GM23338 (cell line): Measurements from ENCODE around the gene NOP10. TPM values are rescaled to one million over a fixed set of nuclear protein-coding genes. Genes with fewer than 3 reads are reported as not detected.

Experiments used
- ATAC-seq: fragments of 200-7000 bp; cut with Tn5 transposase; 3 replicates; pipeline ENCODE4 v1.9.1; 2020
- DNase-seq: peaks from one replicate; pipeline ENCODE4 v3.0.0-alpha.2; 2015; ENCODE audit warnings: low spot score
- H2AFZ ChIP-seq: fragments of 200-600 bp; sonication (generic); 2 replicates; pipeline ENCODE4 v1.8.0; 2016; ENCODE audit warnings: antibody characterized with exemption, mild to moderate bottlenecking, moderate library complexity
- H3F3A ChIP-seq: fragments of 200-600 bp; sonication (generic); replicated peaks from 2 replicates; pipeline ENCODE4 v1.8.0; 2017; ENCODE audit warnings: antibody characterized with exemption, mixed run types, low read depth
- H3K27ac ChIP-seq: fragments of 200-600 bp; sonication (generic); 2 replicates; pipeline ENCODE4 v1.6.1; 2016; ENCODE audit warnings: low read depth
- H3K27me3 ChIP-seq: fragments of 200-600 bp; sonication (generic); 2 replicates; pipeline ENCODE4 v1.8.0; 2016; ENCODE audit warnings: mild to moderate bottlenecking, mixed run types, moderate library complexity; ENCODE audit not compliant: insufficient read depth
- H3K36me3 ChIP-seq: fragments of 200-600 bp; sonication (generic); 2 replicates; pipeline ENCODE4 v1.8.0; 2016; ENCODE audit warnings: mild to moderate bottlenecking; ENCODE audit not compliant: insufficient read depth
- H3K4me1 ChIP-seq: fragments of 200-600 bp; sonication (generic); 2 replicates; pipeline ENCODE4 v1.8.0; 2016; ENCODE audit warnings: mild to moderate bottlenecking, moderate library complexity; ENCODE audit not compliant: insufficient read depth
- H3K4me2 ChIP-seq: fragments of 200-600 bp; sonication (generic); 2 replicates; pipeline ENCODE4 v1.7.1; 2017; ENCODE audit warnings: mixed run types
- H3K4me3 ChIP-seq: fragments of 200-600 bp; sonication (generic); 2 replicates; pipeline ENCODE4 v1.6.1; 2016; ENCODE audit warnings: mixed run types
- H3K79me2 ChIP-seq: fragments of 200-600 bp; sonication (generic); replicated peaks from 2 replicates; pipeline ENCODE4 v1.8.0; 2017; ENCODE audit warnings: mild to moderate bottlenecking; ENCODE audit not compliant: insufficient read depth
- H3K9me2 ChIP-seq: fragments of 200-600 bp; sonication (generic); 2 replicates; pipeline ENCODE4 v1.8.0; 2017; ENCODE audit not compliant: insufficient read depth
- H4K20me1 ChIP-seq: fragments of 200-600 bp; sonication (generic); replicated peaks from 2 replicates; pipeline ENCODE4 v1.8.0; 2017; ENCODE audit warnings: mild to moderate bottlenecking; ENCODE audit not compliant: insufficient read depth
- H3K27ac Mint-ChIP-seq: 2 replicates; pipeline ENCODE4 v1.8.0; 2020; ENCODE audit warnings: inconsistent platforms, mild to moderate bottlenecking, moderate library complexity, mixed read lengths
- H3K27me3 Mint-ChIP-seq: 3 replicates; pipeline ENCODE4 v1.8.0; 2022; ENCODE audit warnings: low read depth, mild to moderate bottlenecking, moderate library complexity, mixed read lengths, inconsistent platforms; ENCODE audit not compliant: insufficient read depth, poor library complexity
- H3K36me3 Mint-ChIP-seq: 3 replicates; pipeline ENCODE4 v1.8.0; 2021; ENCODE audit warnings: low read depth, mild to moderate bottlenecking, inconsistent platforms, moderate library complexity, mixed read lengths
- H3K4me1 Mint-ChIP-seq: 3 replicates; pipeline ENCODE4 v1.8.0; 2020; ENCODE audit warnings: mild to moderate bottlenecking, inconsistent platforms, mixed read lengths
- H3K4me3 Mint-ChIP-seq: 3 replicates; pipeline ENCODE4 v1.8.0; 2021; ENCODE audit warnings: moderate library complexity, mild to moderate bottlenecking, inconsistent platforms, mixed read lengths
- H3K9me3 Mint-ChIP-seq: 3 replicates; pipeline ENCODE4 v1.8.0; 2020; ENCODE audit warnings: moderate library complexity, mild to moderate bottlenecking, inconsistent platforms, mixed read lengths
- CREB1 ChIP-seq: fragments of 250-450 bp; sonication (Bioruptor Pico); IDR thresholded peaks from 2 replicates; pipeline ENCODE4 v1.5.0; 2020; ENCODE audit warnings: low read depth, mild to moderate bottlenecking, moderate library complexity
- ETS1 ChIP-seq: IDR thresholded peaks from 2 replicates; pipeline ENCODE4 v1.6.1; 2016; ENCODE audit warnings: antibody characterized with exemption
- EZH2phosphoT487 ChIP-seq: fragments of 200-600 bp; sonication (generic); IDR thresholded peaks from one replicate; pipeline ENCODE4 v1.8.1; 2018; ENCODE audit warnings: antibody characterized with exemption; ENCODE audit not compliant: unreplicated experiment
- JUNB ChIP-seq: IDR thresholded peaks from one replicate; pipeline ENCODE4 v1.6.1; 2016; ENCODE audit warnings: antibody characterized with exemption; ENCODE audit not compliant: unreplicated experiment
- NANOG ChIP-seq: IDR thresholded peaks from 2 replicates; pipeline ENCODE4 v1.6.1; 2016; ENCODE audit warnings: antibody characterized with exemption, borderline replicate concordance
- POLR2AphosphoS5 ChIP-seq: IDR thresholded peaks from 2 replicates; pipeline ENCODE4 v1.6.1; 2016; ENCODE audit warnings: antibody characterized with exemption, low read depth
- ZNF114 ChIP-seq: fragments of 250-450 bp; sonication (Bioruptor Pico); IDR thresholded peaks from 2 replicates; pipeline ENCODE4 v1.5.0; 2020; ENCODE audit warnings: mild to moderate bottlenecking, moderate library complexity
- polyA plus RNA-seq: library from polyadenylated mRNA; unstranded; fragments of >200 nt; fragmentation: Nextera tagmentation; extraction: Ambion mirVana; gene quantifications from 2 replicates; pipeline ENCODE4 v1.2.1, GENCODE V29; 2016
- total RNA-seq: library from RNA; depleted of rRNA; stranded (reverse); fragments of >200 nt; shearing (Covaris generic); gene quantifications from 2 replicates; pipeline ENCODE4 v1.2.3, GENCODE V29; 2014
- TF ChIP-seq, protein P1 (sequence below): fragments of 250-450 bp; sonication (Bioruptor Pico); IDR thresholded peaks from 2 replicates; pipeline ENCODE4 v1.5.0; 2020; ENCODE audit warnings: mild to moderate bottlenecking, moderate library complexity
- TF ChIP-seq, protein P2 (sequence below): IDR thresholded peaks from one replicate; pipeline ENCODE4 v1.6.1; 2018; ENCODE audit warnings: antibody characterized with exemption; ENCODE audit not compliant: unreplicated experiment

The NOP10 gene
- total and polyA plus RNA-seq, 2 experiments from 2014 or later = 417 to 718 TPM

DNA sequence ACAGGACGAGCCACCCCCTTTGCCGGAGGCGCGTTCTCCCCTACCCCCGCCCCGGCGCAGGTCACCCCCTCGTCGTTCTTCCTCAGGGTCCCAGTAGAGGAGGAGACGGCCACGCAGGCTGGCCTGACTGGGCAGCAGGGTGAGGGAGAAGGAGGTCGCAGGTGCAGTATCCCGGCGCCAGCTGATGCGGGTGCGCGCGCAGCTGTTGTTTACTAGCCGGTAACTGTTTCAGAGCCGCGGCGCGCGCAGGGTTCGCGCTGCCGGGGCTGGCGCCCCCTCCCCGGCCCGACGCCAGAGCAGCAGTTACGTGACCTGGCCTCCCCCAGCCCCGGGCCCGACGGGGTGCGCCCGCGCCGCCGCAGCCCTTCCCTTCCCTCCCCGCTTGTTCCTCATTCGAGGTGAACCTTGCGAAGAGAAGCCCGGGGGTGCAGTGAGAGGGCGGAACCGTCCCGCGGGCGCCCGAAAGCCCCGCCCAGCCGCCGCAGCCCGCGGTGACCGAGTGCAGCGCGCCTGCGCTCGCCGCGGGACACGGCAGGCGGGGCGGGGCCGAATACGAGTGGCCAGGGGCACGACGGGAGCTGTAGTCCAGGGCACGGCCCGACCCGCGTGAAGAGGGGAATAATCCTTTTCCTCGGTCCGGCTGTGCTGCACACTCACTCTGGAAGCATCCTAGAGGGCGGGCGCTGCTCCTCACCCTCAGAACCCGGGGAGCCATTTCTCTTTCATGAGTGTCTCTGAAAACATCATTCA, 5.2 kb downstream of the NOP10 start, which contains the start of gene SLC12A6 (continued):
- TF ChIP-seq POLR2AphosphoS5 = peak; percentile 65

GRCh38 chr15:34336991-34337556, 5.9 kb downstream of the NOP10 start:
- Mint-ChIP-seq H3K27ac (no peak overlapping the region; the same call in 1 of the 2 replicates), H3K9me3 (peaks cover 3% of the 10 kb centered on the region; the same call in 2 of the 3 replicates), H3K4me1 (peaks cover 16% of the 10 kb centered on the region), H3K4me3 (peak overlapping the region; percentile 94), H3K36me3 (peaks cover 27% of the 10 kb centered on the region), H3K27me3 (peaks cover 5% of the 10 kb centered on the region)
- H3K27me3 ChIP-seq = no peaks in the 10 kb centered on the region
- peaks cover 19% of the 10 kb centered on the region for H3K4me1 ChIP-seq
- peaks cover 10% of the 10 kb centered on the region for H4K20me1 ChIP-seq
- H3K79me2 ChIP-seq = peaks cover 17% of the 10 kb centered on the region
- H3K9me2 ChIP-seq = no peaks in the 10 kb centered on the region
- H3K4me3 ChIP-seq = peak overlapping the region; percentile 97
- ATAC-seq = peak; percentile 42
- no peaks in the 10 kb centered on the region for H3F3A ChIP-seq
- DNase-seq = peak; percentile 43
- TF ChIP-seq, protein P1, sequence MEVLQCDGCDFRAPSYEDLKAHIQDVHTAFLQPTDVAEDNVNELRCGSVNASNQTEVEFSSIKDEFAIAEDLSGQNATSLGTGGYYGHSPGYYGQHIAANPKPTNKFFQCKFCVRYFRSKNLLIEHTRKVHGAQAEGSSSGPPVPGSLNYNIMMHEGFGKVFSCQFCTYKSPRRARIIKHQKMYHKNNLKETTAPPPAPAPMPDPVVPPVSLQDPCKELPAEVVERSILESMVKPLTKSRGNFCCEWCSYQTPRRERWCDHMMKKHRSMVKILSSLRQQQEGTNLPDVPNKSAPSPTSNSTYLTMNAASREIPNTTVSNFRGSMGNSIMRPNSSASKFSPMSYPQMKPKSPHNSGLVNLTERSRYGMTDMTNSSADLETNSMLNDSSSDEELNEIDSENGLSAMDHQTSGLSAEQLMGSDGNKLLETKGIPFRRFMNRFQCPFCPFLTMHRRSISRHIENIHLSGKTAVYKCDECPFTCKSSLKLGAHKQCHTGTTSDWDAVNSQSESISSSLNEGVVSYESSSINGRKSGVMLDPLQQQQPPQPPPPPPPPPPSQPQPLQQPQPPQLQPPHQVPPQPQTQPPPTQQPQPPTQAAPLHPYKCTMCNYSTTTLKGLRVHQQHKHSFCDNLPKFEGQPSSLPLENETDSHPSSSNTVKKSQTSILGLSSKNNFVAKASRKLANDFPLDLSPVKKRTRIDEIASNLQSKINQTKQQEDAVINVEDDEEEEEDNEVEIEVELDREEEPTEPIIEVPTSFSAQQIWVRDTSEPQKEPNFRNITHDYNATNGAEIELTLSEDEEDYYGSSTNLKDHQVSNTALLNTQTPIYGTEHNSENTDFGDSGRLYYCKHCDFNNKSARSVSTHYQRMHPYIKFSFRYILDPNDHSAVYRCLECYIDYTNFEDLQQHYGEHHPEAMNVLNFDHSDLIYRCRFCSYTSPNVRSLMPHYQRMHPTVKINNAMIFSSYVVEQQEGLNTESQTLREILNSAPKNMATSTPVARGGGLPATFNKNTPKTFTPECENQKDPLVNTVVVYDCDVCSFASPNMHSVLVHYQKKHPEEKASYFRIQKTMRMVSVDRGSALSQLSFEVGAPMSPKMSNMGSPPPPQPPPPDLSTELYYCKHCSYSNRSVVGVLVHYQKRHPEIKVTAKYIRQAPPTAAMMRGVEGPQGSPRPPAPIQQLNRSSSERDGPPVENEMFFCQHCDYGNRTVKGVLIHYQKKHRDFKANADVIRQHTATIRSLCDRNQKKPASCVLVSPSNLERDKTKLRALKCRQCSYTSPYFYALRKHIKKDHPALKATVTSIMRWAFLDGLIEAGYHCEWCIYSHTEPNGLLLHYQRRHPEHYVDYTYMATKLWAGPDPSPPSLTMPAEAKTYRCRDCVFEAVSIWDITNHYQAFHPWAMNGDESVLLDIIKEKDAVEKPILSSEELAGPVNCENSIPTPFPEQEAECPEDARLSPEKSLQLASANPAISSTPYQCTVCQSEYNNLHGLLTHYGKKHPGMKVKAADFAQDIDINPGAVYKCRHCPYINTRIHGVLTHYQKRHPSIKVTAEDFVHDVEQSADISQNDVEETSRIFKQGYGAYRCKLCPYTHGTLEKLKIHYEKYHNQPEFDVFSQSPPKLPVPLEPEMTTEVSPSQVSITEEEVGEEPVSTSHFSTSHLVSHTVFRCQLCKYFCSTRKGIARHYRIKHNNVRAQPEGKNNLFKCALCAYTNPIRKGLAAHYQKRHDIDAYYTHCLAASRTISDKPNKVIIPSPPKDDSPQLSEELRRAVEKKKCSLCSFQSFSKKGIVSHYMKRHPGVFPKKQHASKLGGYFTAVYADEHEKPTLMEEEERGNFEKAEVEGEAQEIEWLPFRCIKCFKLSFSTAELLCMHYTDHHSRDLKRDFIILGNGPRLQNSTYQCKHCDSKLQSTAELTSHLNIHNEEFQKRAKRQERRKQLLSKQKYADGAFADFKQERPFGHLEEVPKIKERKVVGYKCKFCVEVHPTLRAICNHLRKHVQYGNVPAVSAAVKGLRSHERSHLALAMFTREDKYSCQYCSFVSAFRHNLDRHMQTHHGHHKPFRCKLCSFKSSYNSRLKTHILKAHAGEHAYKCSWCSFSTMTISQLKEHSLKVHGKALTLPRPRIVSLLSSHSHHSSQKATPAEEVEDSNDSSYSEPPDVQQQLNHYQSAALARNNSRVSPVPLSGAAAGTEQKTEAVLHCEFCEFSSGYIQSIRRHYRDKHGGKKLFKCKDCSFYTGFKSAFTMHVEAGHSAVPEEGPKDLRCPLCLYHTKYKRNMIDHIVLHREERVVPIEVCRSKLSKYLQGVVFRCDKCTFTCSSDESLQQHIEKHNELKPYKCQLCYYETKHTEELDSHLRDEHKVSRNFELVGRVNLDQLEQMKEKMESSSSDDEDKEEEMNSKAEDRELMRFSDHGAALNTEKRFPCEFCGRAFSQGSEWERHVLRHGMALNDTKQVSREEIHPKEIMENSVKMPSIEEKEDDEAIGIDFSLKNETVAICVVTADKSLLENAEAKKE (CRISPR knock-in tag) = no peak
- TF ChIP-seq ETS1 = no peak
- TF ChIP-seq JUNB = no peak
- TF ChIP-seq ZNF114 (CRISPR knock-in tag) = no peak
- no peak for TF ChIP-seq NANOG
- TF ChIP-seq, protein P2, sequence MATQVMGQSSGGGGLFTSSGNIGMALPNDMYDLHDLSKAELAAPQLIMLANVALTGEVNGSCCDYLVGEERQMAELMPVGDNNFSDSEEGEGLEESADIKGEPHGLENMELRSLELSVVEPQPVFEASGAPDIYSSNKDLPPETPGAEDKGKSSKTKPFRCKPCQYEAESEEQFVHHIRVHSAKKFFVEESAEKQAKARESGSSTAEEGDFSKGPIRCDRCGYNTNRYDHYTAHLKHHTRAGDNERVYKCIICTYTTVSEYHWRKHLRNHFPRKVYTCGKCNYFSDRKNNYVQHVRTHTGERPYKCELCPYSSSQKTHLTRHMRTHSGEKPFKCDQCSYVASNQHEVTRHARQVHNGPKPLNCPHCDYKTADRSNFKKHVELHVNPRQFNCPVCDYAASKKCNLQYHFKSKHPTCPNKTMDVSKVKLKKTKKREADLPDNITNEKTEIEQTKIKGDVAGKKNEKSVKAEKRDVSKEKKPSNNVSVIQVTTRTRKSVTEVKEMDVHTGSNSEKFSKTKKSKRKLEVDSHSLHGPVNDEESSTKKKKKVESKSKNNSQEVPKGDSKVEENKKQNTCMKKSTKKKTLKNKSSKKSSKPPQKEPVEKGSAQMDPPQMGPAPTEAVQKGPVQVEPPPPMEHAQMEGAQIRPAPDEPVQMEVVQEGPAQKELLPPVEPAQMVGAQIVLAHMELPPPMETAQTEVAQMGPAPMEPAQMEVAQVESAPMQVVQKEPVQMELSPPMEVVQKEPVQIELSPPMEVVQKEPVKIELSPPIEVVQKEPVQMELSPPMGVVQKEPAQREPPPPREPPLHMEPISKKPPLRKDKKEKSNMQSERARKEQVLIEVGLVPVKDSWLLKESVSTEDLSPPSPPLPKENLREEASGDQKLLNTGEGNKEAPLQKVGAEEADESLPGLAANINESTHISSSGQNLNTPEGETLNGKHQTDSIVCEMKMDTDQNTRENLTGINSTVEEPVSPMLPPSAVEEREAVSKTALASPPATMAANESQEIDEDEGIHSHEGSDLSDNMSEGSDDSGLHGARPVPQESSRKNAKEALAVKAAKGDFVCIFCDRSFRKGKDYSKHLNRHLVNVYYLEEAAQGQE = no peak
- no peak for TF ChIP-seq CREB1 (CRISPR knock-in tag)
- TF ChIP-seq EZH2phosphoT487 = no peak
- peak overlapping the region; percentile 81 for H3K27ac ChIP-seq
- peak overlapping the region; percentile 91 for H3K4me2 ChIP-seq
- H3K36me3 ChIP-seq = peaks cover 7% of the 10 kb centered on the region
- peak overlapping the region; percentile 99 for H2AFZ ChIP-seq
